Thyroid gland (tissue), 4 donors: ENCODE results near the gene MAF. TPM values are rescaled to one million over a fixed set of nuclear protein-coding genes. Genes with fewer than 3 reads are reported as not detected.
A peak's percentile ranks its signal among the peaks of the same experiment; 100 is the strongest.

ENCODE experiments used
- DNase-seq, 2 donors: peaks; one replicate each; pipeline ENCODE4 v3.0.0-alpha.2; 2019
- H3K27ac ChIP-seq, 3 donors: fragments of 200-600 bp; sonication (generic); 1 replicate in 2 of 3; 2 replicates in 1 of 3; pipeline ENCODE4 v1.5.1; 2016 to 2019; ENCODE audit warnings: mild to moderate bottlenecking in 1 of 3, moderate library complexity in 1 of 3
- H3K27me3 ChIP-seq: fragments of 200-600 bp; sonication (generic); one replicate; pipeline ENCODE4 v1.5.1; 2019
- H3K36me3 ChIP-seq, 2 donors: fragments of 200-600 bp; sonication (generic); one replicate each; pipeline ENCODE4 v1.5.1; 2016 to 2019
- H3K4me1 ChIP-seq, 2 donors: fragments of 200-600 bp; sonication (generic); one replicate each; pipeline ENCODE4 v1.5.1; 2017 to 2019
- H3K4me3 ChIP-seq, 3 donors: fragments of 200-600 bp; sonication (generic); replicated peaks in 1 of 3; 1 replicate in 2 of 3; 2 replicates in 1 of 3; pipeline ENCODE4 v1.5.1; 2016; ENCODE audit warnings: mild to moderate bottlenecking in 1 of 3
- H3K9me3 ChIP-seq: fragments of 200-600 bp; sonication (generic); one replicate; pipeline ENCODE4 v1.5.1; 2017
- CTCF ChIP-seq, 6 experiments: fragments of 200-600 bp in 3 of 6; fragments of 450-650 bp in 3 of 6; sonication (generic) in 3 of 6; IDR thresholded peaks; one replicate each; pipeline ENCODE4 v1.5.1; 2016 to 2019; ENCODE audit warnings: antibody characterized with exemption in 6 of 6, mild to moderate bottlenecking in 2 of 6, inconsistent platforms in 1 of 6, moderate library complexity in 1 of 6
- POLR2A ChIP-seq, 2 donors: fragments of 450-650 bp; IDR thresholded peaks; one replicate each; pipeline ENCODE4 v1.6.1; 2017; ENCODE audit warnings: antibody characterized with exemption in 2 of 2, mild to moderate bottlenecking in 2 of 2, moderate library complexity in 1 of 2
- WGBS, 2 donors: methylation state at CpG; one replicate each; pipeline ENCODE4 v1.1.5; 2017; 5-methylcytosine and 5-hydroxymethylcytosine counted together
- intact Hi-C: fragments of 100-400 bp; cut with DNase I; formaldehyde crosslinking; loops from one replicate; pipeline ENCODE4 v1.15.1; 2023
- total RNA-seq, 4 donors: library from RNA; depleted of rRNA; stranded (reverse); fragments of >200 nt; gene quantifications; one replicate each; pipeline ENCODE4 v1.2.3, GENCODE V29; 2016

Gene MAF
- total RNA-seq, 4 donors from 2014 or later, result 59.7 to 158 (median 67.1) TPM

GRCh38 chr16:79608976-79609375 is 8.4 kb upstream of the MAF start:
- no peak for DNase-seq
- Histone ChIP-seq H3K9me3 (no peaks in the 10 kb centered on the region), H3K27ac (no peak overlapping the region), H3K36me3 (no peaks in the 10 kb centered on the region), H3K4me3 (no peak overlapping the region), H3K27me3 (no peaks in the 10 kb centered on the region), H3K4me1 (peaks cover 0 to 6% of the 10 kb centered on the region in 2 donors)
- TF ChIP-seq CTCF (IDR thresholded peaks at IDR 0.05), result no peak
- TF ChIP-seq POLR2A (IDR thresholded peaks at IDR 0.05), result no peak
- 71 to 83% methylated on average over 5 of the region's 5 CpGs for WGBS, 2 donors
- intact Hi-C loops, result loop anchor here (10.0 kb wide), 1 partner anchor 1104 kb away; no protein-coding TSS in a partner anchor

GRCh38 chr16:79607587-79607986 is 7.0 kb upstream of the MAF start:
- no peak overlapping the region for H3K27ac ChIP-seq
- no peaks in the 10 kb centered on the region for H3K27me3 ChIP-seq

GRCh38 chr16:79605999-79606398 is 5.5 kb upstream of the MAF start:
- Histone ChIP-seq H3K4me3 (no peak overlapping the region), H3K4me1 (peaks cover 6 to 7% of the 10 kb centered on the region in 2 donors), H3K27me3 (no peaks in the 10 kb centered on the region), H3K9me3 (no peaks in the 10 kb centered on the region), H3K27ac (no peak overlapping the region), H3K36me3 (no peaks in the 10 kb centered on the region)
- no peak for DNase-seq
- TF ChIP-seq POLR2A (IDR thresholded peaks at IDR 0.05) (no peak), CTCF (IDR thresholded peaks at IDR 0.05) (no peak)
- WGBS, 2 donors, result 69 to 72% methylated on average over 7 of the region's 7 CpGs
- intact Hi-C loops, result loop anchor here (10.0 kb wide), 1 partner anchor 1101 kb away; no protein-coding TSS in a partner anchor

More at GRCh38 chr16:79607587-79607986, 7.0 kb upstream of the MAF start:
- DNase-seq, result peak; percentile 10 to 18
- intact Hi-C loops, result loop anchor here (10.0 kb wide), 1 partner anchor 1103 kb away; no protein-coding TSS in a partner anchor
- TF ChIP-seq POLR2A (IDR thresholded peaks at IDR 0.05) (no peak), CTCF (IDR thresholded peaks at IDR 0.05) (no peak)
- no peaks in the 10 kb centered on the region for H3K9me3 ChIP-seq
- H3K36me3 ChIP-seq, result no peaks in the 10 kb centered on the region
- WGBS, 2 donors, result 82 to 89% methylated on average over 3 of the region's 3 CpGs
- no peak overlapping the region for H3K4me3 ChIP-seq
- H3K4me1 ChIP-seq, result peaks cover 4 to 6% of the 10 kb centered on the region in 2 donors

- WGBS, 2 donors, result 79 to 87% methylated on average over 2 of the region's 2 CpGs
Observed at GRCh38 chr16:79603055-79603454, 2.5 kb upstream of the MAF start.

More at GRCh38 chr16:79603055-79603454, 2.5 kb upstream of the MAF start:
- peaks cover 6 to 7% of the 10 kb centered on the region in 2 donors for H3K4me1 ChIP-seq
- H3K36me3 ChIP-seq, result peaks cover 0 to 3% of the 10 kb centered on the region in 2 donors
- intact Hi-C loops, result loop anchor here (10.0 kb wide), 1 partner anchor 1098 kb away; no protein-coding TSS in a partner anchor
- H3K9me3 ChIP-seq, result no peaks in the 10 kb centered on the region
- TF ChIP-seq POLR2A (IDR thresholded peaks at IDR 0.05), result no peak
- no peak for TF ChIP-seq CTCF (IDR thresholded peaks at IDR 0.05)
- DNase-seq, result no peak
- H3K4me3 ChIP-seq, result no peak overlapping the region
- H3K27me3 ChIP-seq, result no peaks in the 10 kb centered on the region
- peak overlapping the region in 1 of 3 donors; percentile 55 for H3K27ac ChIP-seq
